ENCODE results near the gene CLDN10. TPM values are rescaled to one million over a fixed set of nuclear protein-coding genes. Genes with fewer than 3 reads are reported as not detected.
A peak's percentile ranks its signal among the peaks of the same experiment; 100 is the strongest.

The CLDN10 gene
- total RNA-seq, 1 donor from 2014 or later: not detected

DNA sequence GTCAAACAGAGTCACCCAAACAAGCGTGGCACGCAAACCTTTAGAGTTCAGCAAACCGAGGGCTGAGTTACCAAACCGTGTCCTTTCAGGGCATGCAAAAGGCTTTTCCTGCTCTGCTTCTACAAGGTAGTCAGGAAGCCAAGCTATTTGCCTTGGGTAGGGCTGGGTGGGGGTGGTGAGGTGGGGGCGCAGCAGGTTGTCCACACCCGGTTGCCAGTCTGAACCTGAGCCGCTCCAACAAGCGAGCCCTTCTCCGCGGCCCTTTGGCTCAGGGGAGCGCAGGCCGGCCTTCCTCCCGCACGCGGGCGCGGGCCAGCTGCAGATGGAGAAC is 347 bp upstream of the CLDN10 start:
- H3K4me1 Mint-ChIP-seq (ENCODE audit: unreplicated experiment): peaks cover 6% of the 10 kb centered on the region
- no peak for DNase-seq (ENCODE audit: extremely low spot score, unreplicated experiment)
- peak overlapping the region; percentile 27 for H3K4me3 Mint-ChIP-seq (ENCODE audit: unreplicated experiment)
- H3K36me3 Mint-ChIP-seq (ENCODE audit: unreplicated experiment): no peaks in the 10 kb centered on the region
- TF ChIP-seq, protein P1, sequence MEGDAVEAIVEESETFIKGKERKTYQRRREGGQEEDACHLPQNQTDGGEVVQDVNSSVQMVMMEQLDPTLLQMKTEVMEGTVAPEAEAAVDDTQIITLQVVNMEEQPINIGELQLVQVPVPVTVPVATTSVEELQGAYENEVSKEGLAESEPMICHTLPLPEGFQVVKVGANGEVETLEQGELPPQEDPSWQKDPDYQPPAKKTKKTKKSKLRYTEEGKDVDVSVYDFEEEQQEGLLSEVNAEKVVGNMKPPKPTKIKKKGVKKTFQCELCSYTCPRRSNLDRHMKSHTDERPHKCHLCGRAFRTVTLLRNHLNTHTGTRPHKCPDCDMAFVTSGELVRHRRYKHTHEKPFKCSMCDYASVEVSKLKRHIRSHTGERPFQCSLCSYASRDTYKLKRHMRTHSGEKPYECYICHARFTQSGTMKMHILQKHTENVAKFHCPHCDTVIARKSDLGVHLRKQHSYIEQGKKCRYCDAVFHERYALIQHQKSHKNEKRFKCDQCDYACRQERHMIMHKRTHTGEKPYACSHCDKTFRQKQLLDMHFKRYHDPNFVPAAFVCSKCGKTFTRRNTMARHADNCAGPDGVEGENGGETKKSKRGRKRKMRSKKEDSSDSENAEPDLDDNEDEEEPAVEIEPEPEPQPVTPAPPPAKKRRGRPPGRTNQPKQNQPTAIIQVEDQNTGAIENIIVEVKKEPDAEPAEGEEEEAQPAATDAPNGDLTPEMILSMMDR (IDR thresholded peaks at IDR 0.05): no peak
- H3K27me3 Mint-ChIP-seq (ENCODE audit: unreplicated experiment): peaks cover 78% of the 10 kb centered on the region
- no peaks in the 10 kb centered on the region for H3K9me3 Mint-ChIP-seq (ENCODE audit: unreplicated experiment)
- H3K27ac Mint-ChIP-seq (ENCODE audit: unreplicated experiment): no peak overlapping the region

DNA sequence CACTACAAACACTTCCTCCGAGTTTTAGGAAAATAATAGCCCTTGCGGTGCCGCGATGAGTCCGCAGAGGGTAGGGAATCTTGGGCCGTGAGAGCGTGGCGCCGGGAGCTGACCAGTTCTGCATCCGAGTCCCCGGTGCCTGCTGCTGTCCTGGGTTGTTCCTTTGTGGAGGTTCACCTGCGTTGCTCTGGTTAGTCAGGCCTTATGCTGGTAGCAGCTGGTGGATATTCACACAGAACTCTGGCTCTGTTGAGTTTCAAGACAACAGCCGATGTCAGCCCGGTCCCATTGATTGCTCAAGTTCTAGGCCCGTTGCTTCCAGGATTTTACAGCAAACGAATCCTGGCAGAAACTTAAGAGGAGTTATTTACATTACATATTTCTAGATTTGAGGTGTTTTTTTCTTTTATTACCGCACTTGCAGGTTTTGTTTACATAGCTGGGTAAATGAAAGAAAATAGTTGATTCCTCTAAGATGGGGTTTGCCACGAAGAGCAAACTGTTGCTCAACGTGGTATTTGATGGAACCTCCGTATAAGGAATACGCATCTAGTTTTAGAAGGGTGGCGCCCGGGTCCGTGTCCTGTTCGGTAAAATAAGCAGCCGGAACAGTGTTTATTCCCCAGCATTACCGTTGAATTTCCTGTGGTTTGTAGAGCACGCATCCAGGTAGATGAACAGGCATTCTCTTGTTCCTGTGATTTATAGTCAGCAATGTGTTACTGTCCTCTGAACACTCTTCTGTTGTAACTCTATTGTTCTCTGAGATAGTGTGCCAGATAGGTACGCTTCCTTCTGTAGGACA is 1.3 kb downstream of the CLDN10 start:
- TF ChIP-seq, protein P1 (IDR thresholded peaks at IDR 0.05): no peak
- DNase-seq (ENCODE audit: extremely low spot score, unreplicated experiment): no peak
- Mint-ChIP-seq H3K9me3 (ENCODE audit: unreplicated experiment) (no peaks in the 10 kb centered on the region), H3K36me3 (ENCODE audit: unreplicated experiment) (no peaks in the 10 kb centered on the region), H3K27ac (ENCODE audit: unreplicated experiment) (no peak overlapping the region), H3K27me3 (ENCODE audit: unreplicated experiment) (peaks cover 79% of the 10 kb centered on the region), H3K4me1 (ENCODE audit: unreplicated experiment) (peaks cover 6% of the 10 kb centered on the region), H3K4me3 (ENCODE audit: unreplicated experiment) (peak overlapping the region; percentile 45)

DNA sequence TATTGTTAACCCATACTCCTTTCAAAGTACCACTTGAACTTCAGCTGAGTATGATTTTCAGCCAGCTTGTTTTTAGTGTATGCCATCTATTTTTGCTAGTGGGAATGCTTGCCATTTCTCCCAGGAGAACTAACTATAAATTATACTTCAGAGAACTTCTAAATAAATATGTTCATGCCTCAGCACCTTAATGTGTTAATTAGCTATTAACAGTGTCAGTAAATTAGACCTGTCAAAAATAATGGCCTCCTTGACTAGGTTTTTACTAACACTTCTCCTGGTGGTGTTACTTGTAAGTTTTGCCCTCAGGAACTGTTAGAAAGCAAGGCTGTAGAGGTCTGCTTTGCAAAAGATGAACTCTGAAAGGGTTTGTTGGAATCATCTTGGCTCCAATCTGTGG is 4.5 kb downstream of the CLDN10 start:
- Mint-ChIP-seq H3K27ac (ENCODE audit: unreplicated experiment) (no peak overlapping the region), H3K4me1 (ENCODE audit: unreplicated experiment) (peaks cover 6% of the 10 kb centered on the region), H3K4me3 (ENCODE audit: unreplicated experiment) (no peak overlapping the region), H3K36me3 (ENCODE audit: unreplicated experiment) (no peaks in the 10 kb centered on the region), H3K9me3 (ENCODE audit: unreplicated experiment) (no peaks in the 10 kb centered on the region), H3K27me3 (ENCODE audit: unreplicated experiment) (peaks cover 72% of the 10 kb centered on the region)
- TF ChIP-seq, protein P1 (IDR thresholded peaks at IDR 0.05): no peak
- DNase-seq (ENCODE audit: extremely low spot score, unreplicated experiment): no peak

DNA sequence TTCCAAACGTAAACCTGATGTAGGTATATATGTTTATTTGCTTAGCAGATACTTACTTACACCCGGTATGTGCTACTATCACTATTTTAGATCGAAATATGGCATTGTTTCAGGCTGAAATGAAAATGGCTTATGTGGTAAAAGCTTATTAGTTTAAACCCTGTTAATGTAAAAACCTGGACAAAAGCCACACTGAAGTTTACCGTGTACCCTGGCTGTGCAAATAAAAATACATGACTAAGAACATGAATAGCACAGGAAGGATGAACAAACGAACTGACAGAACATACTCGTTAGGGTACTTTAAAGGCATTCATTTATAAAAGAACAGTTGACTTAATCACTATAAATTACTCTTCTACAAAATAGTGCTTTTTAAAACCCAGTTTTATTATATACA is 6.6 kb downstream of the CLDN10 start:
- Mint-ChIP-seq H3K4me1 (ENCODE audit: unreplicated experiment) (no peaks in the 10 kb centered on the region), H3K27ac (ENCODE audit: unreplicated experiment) (no peak overlapping the region), H3K36me3 (ENCODE audit: unreplicated experiment) (no peaks in the 10 kb centered on the region), H3K4me3 (ENCODE audit: unreplicated experiment) (no peak overlapping the region), H3K27me3 (ENCODE audit: unreplicated experiment) (peaks cover 68% of the 10 kb centered on the region), H3K9me3 (ENCODE audit: unreplicated experiment) (no peaks in the 10 kb centered on the region)
- no peak for DNase-seq (ENCODE audit: extremely low spot score, unreplicated experiment)
- TF ChIP-seq, protein P1 (IDR thresholded peaks at IDR 0.05): no peak

DNA sequence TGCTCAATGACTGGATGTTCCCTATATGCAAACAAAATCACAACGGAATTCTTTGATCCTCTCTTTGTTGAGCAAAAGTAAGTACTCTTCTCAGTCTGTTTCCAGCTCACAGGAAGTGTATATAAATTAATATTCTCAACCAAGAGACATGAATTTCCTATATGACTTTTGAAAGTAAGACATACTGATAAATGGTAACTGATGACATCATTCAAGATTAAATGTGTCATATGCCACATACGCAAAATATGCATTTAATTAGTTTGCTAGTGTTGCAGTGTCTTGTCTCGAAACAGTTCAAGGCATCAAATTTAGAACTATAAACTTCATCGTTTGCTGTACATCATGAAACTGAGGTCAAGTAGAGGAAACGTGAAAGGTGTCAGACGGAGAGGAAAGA is 7.9 kb downstream of the CLDN10 start:
- no peak for DNase-seq (ENCODE audit: extremely low spot score, unreplicated experiment)
- Mint-ChIP-seq H3K4me3 (ENCODE audit: unreplicated experiment) (no peak overlapping the region), H3K27me3 (ENCODE audit: unreplicated experiment) (peaks cover 56% of the 10 kb centered on the region), H3K4me1 (ENCODE audit: unreplicated experiment) (peaks cover 9% of the 10 kb centered on the region), H3K36me3 (ENCODE audit: unreplicated experiment) (no peaks in the 10 kb centered on the region), H3K9me3 (ENCODE audit: unreplicated experiment) (no peaks in the 10 kb centered on the region), H3K27ac (ENCODE audit: unreplicated experiment) (no peak overlapping the region)
- TF ChIP-seq, protein P1 (IDR thresholded peaks at IDR 0.05): no peak
